Measurements from ENCODE around the gene SOX5. TPM values are rescaled to one million over a fixed set of nuclear protein-coding genes. Genes with fewer than 3 reads are reported as not detected.

Gene SOX5
- total RNA-seq, 1 donor from 2014 or later, result 21.1 TPM

- Histone ChIP-seq H3K4me1 (no peaks in the 10 kb centered on the region), H3K27me3 (no peaks in the 10 kb centered on the region), H3K36me3 (no peaks in the 10 kb centered on the region), H3K9me3 (no peaks in the 10 kb centered on the region), H3K4me3 (no peak overlapping the region), H3K27ac (no peak overlapping the region)
- no peak for TF ChIP-seq POLR2AphosphoS5 (IDR thresholded peaks at IDR 0.05; ENCODE audit: insufficient read depth in 1 of 2, low read depth in 1 of 2)
- TF ChIP-seq CTCF (IDR thresholded peaks at IDR 0.05), result no peak
- TF ChIP-seq POLR2A (IDR thresholded peaks at IDR 0.05), result no peak
- intact Hi-C loops (cut with DNase I), result no loop called here
- DNase-seq (ENCODE audit: extremely low spot score in 2 of 2), result no peak
Measured at GRCh38 chr12:23889069-23889440, 60.4 kb downstream of the SOX5 start.

GRCh38 chr12:23888396-23889068, 60.9 kb downstream of the SOX5 start:
- Histone ChIP-seq H3K27me3 (no peaks in the 10 kb centered on the region), H3K4me3 (no peak overlapping the region), H3K36me3 (no peaks in the 10 kb centered on the region), H3K9me3 (no peaks in the 10 kb centered on the region), H3K4me1 (no peaks in the 10 kb centered on the region), H3K27ac (no peak overlapping the region)
- TF ChIP-seq CTCF (IDR thresholded peaks at IDR 0.05), result no peak
- no peak for DNase-seq (ENCODE audit: extremely low spot score in 2 of 2)
- intact Hi-C loops (cut with DNase I), result no loop called here

- H3K36me3 ChIP-seq, result no peaks in the 10 kb centered on the region
- no peak overlapping the region for H3K4me3 ChIP-seq
- intact Hi-C loops (cut with DNase I), result no loop called here
- no peak for TF ChIP-seq POLR2AphosphoS5 (IDR thresholded peaks at IDR 0.05; ENCODE audit: insufficient read depth in 1 of 2, low read depth in 1 of 2)
- TF ChIP-seq CTCF (IDR thresholded peaks at IDR 0.05), result no peak
- no peaks in the 10 kb centered on the region for H3K9me3 ChIP-seq
- no peaks in the 10 kb centered on the region for H3K27me3 ChIP-seq
- no peak for DNase-seq (ENCODE audit: extremely low spot score in 2 of 2)
- no peak overlapping the region for H3K27ac ChIP-seq
- H3K4me1 ChIP-seq, result no peaks in the 10 kb centered on the region
Measured at GRCh38 chr12:23887055-23887835, 62.2 kb downstream of the SOX5 start.

GRCh38 chr12:23885394-23885793, 64.1 kb downstream of the SOX5 start:
- no peaks in the 10 kb centered on the region for H3K9me3 ChIP-seq

More at GRCh38 chr12:23885394-23885793, 64.1 kb downstream of the SOX5 start:
- intact Hi-C loops (cut with DNase I), result no loop called here
- DNase-seq (ENCODE audit: extremely low spot score in 2 of 2), result no peak
- Histone ChIP-seq H3K27me3 (no peaks in the 10 kb centered on the region), H3K27ac (no peak overlapping the region), H3K36me3 (no peaks in the 10 kb centered on the region), H3K4me3 (no peak overlapping the region), H3K4me1 (no peaks in the 10 kb centered on the region)
- TF ChIP-seq POLR2A (IDR thresholded peaks at IDR 0.05) (no peak), POLR2AphosphoS5 (IDR thresholded peaks at IDR 0.05; ENCODE audit: insufficient read depth in 1 of 2, low read depth in 1 of 2) (no peak), CTCF (IDR thresholded peaks at IDR 0.05) (no peak)

All from vagina (tissue), 2 donors.